Fibroblast of skin of scalp (primary cell): ENCODE data around the gene NYNRIN.

Source experiments
- DNase-seq: peaks from one replicate; pipeline ENCODE4 v3.0.0-alpha.2; 2013

Gene NYNRIN

GRCh38 chr14:24456980-24457379, 58.2 kb downstream of the NYNRIN start:
- no peak for DNase-seq

DNA sequence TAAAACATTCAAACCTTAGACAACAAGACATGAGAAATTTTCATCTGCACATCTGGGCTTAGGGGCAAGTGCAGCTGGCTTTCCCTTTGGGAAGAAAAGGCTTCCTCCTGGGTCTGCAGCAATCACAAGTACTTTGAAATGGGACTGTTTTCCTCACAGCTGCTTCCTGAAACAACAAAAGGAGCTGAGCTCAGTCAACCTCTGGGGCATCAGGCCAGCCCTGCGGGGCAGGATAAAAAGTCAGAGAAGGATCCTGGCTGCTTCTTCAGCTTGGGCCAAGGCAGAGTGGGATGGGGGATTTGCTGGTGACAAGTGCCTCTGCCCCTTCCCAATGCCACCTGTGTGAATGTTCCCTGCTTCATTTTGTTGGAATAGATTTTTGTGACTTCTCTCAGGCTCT, 59.9 kb downstream of the NYNRIN start:
- DNase-seq: no peak

DNA sequence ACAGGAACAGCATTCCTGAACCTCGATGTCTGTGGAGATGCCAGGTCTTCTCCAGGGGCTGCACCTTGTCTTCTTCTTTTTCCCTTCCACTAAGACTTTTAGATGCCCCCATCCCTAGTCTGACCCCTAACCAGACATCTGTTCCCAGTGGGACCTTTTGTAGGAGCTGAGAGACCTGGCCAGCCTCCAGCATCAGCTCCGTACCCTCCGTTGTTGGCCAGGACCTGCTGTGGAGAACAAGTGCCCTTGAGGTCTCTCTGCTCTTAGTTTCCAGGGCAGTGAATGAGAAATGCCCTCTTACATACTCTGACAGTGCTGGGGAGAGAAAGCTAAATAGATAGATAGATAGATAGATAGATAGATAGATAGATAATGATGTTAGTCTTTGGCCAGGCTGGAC, 60.5 kb downstream of the NYNRIN start:
- no peak for DNase-seq

- DNase-seq: no peak
Measured at GRCh38 chr14:24461336-24461735, 62.5 kb downstream of the NYNRIN start.

- DNase-seq: no peak
Measured at GRCh38 chr14:24463017-24463883, 64.4 kb downstream of the NYNRIN start.

DNA sequence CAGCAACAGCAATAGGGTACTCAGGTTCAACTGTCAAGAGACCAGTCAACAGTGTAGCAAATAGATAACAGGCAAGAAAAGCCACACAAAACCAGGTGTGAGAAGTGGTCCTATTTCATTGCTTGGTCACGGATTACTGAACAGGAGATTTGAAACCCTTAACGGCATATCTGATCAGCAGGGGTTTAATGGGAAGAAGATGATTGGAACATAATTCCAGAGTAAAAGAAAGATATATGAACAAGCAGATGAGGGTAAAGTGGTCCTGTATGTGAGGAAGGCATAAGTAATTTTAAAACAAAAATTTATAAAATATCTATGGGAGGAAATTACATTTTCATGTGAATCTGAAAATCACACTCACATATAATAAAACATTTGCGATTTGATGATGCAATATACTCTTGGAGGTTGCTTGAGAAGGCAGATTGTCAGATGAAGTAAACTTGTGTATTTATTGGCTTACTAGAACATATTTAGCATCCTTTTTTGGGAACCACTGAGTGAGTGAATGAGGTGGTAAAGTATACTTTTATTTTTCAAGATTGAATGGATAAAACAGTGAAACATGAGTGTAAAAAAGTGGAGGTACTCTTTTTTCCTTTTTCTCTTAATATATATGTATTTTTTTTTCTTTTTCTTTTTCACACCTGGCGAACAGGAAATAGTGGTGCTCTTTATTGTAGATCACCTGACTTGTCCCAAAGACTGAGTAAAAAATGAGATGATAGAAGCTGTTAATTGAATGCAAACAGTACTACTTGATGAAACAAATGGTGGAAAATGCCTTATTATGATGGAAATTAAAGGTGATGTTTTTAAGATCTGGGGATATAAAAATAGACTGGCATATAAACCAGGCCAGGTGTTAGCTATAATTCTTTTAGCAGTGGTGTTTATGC, 65.3 kb downstream of the NYNRIN start:
- DNase-seq: no peak

GRCh38 chr14:24465368-24465767, 66.6 kb downstream of the NYNRIN start:
- DNase-seq: no peak

DNA sequence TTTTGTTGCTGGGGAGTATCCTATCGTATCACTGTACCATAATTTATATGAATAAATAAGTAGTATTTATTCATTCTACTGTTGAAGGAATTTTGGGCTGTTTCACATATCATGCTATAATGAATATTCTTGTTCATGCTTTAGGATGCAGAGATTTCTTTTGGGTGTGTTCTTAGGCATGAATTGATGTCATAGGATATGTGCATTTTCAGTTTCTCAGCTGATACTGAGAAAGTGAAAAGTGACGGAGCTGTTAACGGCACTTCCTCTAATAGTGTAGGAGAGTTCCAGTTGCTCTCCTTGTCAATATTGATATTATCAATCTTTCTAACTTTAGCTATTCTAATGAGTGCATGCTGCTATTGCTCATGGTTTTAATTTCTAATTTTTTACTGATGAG, 67.0 kb downstream of the NYNRIN start:
- no peak for DNase-seq
